NCI-H2196 treated with DMSO at 0.1 percent for 48 hours (cell line): ENCODE measurements around the gene AGAP1.

Experiments
- DNase-seq: peaks from one replicate; lab custom pipeline; 2025; ENCODE audit not compliant: unreplicated experiment; lab: John Stamatoyannopoulos, UW

Gene AGAP1

DNA sequence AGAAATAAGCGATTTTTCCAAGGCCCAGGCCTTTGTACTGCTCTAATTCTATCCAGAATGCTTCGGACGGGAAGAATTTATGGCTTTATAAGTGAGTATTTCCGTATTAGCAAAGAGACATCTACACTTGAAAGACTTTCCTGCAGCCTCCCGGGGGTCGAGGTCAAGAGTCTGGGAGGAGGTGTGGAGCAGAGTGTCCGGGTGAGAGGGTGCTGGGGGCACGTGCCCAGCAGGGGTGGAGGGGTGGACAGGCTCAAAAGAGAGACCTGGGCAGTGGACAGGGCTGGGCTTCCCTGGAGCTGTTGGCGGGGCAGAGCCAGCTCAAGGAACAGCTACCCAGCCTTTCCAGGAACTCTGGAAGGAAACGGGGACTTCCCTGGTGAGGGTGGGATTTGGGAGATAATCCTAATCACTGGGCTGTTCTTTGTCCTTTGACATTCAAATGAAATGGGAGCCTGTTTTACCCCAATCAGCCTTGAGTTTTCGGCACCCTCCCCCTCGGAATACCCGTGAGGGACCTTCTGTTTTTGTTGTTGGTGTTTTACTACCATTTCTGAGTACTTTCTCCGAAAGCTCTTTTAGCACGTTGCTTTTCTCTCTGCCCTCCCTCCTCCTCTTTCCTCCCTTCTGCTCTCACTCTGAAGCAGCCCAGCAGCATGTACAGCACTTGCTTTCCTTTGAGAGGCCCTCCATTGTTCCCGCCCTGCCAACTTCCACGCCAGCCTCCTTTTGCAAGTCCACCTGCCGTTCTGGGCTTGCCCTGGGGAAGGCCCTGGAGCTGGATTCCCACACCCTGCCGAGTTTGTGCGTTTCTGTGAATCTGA, 164.7 kb downstream of the AGAP1 start:
- DNase-seq = no peak

DNA sequence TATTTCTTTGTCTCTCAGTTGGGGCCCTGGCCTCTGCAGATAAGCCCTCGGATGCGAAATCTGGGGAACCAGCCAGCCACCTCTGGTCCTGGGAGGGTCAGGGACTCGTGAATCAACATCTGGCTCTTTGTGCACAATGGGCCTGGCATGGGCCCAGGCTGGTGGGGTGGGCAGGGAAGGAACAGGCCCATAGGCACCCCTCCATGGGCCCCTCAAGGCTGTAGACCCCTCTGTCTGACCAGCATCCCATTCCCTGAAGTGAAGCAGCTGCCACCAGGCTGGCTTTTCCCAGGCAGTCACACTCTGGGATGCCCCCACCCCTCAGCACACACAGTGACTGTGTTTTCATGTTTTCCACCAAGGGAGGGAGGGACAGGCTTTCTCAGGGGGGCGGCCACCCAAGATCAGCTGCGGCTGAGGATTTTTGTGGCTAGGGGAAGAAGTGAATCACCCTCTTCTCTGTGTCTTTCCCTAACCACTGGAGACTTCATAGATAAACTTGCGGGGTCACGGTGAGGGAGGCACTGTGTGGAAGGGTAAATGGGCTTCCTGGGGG, 166.0 kb downstream of the AGAP1 start:
- no peak for DNase-seq

DNA sequence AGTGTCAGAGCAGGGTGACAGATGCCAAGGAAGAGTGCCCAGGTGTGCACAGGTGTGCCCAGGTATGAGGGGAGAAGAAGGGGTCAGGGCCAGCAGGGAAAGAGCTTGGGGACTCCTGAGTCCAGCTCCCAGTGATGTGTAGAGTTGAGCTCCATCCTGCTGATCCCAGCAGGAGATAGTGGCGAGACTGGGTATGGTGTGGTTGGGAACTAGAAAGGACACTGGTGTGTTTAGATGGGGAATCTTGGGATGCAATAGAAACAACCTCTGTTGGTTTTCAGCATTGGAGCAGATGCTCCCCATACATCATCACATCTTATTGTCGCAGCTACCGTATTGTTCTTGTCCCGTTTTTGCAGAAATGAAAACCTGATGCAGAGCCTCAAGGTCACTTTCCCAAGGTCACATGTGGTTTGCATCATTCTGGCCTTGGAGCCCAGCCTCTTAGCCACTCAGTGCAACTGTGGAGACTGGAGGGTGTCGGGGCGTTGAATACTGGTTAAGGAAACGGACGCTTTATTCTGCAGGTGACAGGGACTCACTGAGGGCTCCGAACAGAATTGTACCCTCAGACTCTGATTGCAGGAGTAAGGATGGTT, 166.7 kb downstream of the AGAP1 start:
- no peak for DNase-seq

DNA sequence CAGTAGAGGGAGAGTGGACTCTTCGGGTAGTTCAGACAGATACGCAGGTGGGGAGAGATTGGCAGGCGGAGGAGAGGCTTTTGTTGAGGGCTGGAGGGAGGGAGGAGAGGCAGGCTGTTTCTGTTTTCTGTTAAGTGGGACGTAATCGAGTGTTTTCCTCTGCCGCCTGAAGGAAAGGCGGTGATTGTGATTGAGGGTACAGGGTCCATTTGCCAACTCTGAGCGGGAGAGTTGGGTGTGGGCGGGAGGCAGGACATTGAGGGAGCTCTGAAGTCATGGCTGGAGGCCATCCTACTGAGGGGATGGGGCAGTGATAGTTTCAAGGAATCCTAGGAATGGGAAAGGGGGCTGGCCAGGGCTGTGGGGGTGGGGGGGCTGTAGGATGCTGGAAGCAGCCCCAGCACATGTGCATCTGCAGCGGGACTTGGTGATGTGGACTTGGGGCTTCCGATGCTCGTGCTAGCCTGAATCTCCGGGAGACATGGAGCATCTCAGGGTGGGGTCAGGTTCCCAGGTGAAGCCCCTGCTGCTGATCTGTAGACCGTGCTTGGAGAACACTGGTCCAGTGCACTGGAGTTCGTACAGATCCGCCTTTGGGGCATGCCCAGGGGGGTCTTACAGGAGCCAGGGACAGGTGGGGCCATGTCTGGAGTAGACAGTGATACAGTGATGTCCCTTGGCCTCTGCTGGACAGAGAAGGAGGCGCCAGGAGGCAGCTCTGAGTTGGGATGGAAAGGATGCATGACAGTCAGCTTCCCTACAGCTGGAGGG, 167.5 kb downstream of the AGAP1 start:
- DNase-seq = no peak

DNA sequence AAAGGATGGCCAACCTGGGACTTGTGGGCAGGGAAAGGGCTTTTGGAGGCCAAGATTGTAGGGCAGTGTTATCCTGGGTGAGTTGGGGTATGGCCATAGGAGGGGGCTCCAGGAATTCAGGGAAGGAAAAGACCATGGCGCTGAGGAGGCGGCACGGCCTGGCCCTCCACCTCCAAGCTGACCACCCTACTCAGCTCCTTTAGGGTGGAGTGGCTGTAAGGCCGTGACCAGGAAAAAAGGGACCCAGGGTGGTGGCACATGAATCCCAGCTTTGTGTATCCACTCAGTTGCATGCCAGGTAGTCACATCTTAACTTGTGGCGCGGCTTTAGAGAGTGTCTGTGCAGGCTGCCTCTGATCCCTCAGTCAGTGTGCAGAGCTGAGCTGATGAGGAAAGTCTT, 168.1 kb downstream of the AGAP1 start:
- no peak for DNase-seq

DNA sequence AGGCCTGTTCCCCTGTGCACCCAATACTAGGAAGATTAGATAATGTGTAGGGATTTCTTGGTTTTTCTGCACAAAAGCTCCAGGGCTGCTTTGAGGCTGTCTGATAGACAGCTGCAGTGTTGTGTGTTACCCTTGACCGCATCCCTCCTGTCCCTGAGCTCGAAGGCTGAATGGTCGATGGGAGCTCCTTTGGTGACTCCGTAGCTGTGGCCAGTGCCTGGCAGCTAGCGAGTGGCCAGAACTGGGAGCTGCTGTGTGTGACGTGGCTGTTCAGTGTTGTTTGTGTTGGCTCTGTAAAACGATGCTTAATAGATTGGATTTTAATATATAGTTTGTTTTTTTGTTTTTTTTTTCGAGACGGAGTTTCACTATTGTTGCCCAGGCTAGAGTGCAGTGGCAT, 170.0 kb downstream of the AGAP1 start:
- no peak for DNase-seq

DNA sequence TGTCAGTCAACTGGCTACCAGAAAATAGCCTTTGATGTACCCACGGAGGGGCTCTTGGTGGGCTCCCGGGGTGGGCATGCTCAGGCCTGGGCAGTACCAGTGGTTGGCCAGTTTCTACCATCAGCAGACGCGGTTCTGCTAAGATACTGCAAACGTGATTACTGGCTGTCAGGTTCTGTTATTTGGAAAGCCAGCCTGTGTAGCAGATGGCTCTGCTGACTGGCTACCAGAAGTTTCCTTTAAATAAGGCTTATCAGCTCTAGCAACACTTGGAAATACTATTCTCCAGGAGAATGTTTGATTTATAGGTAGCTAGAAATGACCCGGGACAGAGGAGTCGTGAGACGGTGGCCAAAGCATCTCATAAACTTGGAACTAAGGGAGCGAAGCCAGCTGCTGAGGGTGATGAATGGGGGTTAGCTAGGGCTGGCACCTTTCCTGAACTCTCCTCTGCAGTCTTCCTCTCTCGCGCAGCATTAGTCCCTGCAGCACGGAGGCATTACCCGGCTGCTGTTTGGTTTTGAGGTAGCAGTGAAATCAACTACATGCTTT, 171.9 kb downstream of the AGAP1 start:
- no peak for DNase-seq

DNA sequence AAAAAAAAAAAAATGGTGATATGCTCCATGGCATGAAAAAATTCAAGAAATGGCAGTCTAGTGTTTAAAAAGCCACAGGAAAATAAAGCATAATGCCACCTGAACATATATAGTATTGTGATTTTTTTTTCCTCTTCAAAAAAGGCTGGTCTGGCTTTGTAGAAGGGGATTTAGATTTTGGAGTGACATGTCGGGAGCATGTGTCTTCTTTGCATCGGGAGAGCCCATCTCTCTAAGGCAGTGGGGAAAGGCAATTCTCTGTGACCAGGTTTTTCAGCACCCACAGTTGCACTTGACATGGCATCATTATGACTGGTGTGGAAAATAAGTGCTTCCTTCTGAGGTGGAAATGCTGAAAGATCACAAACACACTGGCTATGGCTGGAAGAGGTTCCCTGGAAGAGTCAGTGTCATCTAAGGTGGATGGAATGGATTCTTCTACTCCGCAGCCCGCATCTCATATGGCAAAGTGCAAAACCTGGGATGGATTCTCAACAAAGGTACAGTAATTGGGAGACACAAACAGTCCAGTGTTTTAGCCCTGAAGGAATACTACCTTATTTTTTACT, 172.5 kb downstream of the AGAP1 start:
- peak; percentile 48 for DNase-seq

DNA sequence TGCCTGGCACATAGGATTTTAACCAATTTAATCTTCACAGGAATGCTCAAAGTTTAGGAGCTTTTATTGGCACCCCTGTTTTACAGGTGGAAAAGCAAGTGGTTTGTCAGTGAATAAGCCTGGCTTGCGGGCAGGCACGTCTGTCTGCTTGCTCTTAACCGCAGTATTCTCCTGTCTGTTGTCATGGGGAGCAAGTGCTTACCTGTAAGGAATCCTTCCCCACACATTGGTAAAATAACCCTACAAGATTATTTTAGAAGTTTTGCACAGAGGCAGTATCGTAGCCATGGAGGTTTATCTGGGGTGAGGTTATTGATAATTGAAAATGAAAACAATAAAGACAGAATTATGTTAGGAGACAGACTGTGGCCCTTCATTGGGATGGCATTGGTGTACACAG, 174.9 kb downstream of the AGAP1 start:
- DNase-seq = no peak

DNA sequence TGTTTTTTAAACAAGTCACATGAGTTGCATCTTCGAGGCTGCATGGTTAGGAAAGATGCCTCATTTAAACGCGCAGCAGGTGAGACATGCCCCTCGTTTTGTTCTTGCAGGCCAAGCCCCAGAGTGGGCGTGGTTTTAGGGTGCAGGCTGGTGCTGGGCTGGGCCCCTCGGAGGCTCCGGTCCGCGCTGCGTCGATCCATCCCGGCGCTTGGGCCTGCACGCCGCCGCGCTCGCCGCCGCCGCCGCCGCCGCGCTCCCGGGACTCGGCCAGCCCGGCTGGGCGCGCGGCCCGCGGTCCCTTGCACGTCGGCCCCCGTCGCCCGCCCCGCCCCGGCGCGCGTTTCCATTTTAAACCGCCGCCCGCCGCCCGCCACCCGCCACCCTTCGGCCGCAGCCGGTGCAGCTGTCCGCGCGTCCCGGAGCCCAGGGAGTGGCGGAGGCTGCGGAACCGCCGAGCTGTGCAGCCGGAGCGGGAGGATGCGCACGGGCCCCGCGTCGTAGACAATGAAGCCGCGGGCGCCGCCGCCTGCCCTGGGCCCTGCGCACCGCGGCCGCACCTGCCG, 175.5 kb downstream of the AGAP1 start:
- peak; percentile 89 for DNase-seq

DNA sequence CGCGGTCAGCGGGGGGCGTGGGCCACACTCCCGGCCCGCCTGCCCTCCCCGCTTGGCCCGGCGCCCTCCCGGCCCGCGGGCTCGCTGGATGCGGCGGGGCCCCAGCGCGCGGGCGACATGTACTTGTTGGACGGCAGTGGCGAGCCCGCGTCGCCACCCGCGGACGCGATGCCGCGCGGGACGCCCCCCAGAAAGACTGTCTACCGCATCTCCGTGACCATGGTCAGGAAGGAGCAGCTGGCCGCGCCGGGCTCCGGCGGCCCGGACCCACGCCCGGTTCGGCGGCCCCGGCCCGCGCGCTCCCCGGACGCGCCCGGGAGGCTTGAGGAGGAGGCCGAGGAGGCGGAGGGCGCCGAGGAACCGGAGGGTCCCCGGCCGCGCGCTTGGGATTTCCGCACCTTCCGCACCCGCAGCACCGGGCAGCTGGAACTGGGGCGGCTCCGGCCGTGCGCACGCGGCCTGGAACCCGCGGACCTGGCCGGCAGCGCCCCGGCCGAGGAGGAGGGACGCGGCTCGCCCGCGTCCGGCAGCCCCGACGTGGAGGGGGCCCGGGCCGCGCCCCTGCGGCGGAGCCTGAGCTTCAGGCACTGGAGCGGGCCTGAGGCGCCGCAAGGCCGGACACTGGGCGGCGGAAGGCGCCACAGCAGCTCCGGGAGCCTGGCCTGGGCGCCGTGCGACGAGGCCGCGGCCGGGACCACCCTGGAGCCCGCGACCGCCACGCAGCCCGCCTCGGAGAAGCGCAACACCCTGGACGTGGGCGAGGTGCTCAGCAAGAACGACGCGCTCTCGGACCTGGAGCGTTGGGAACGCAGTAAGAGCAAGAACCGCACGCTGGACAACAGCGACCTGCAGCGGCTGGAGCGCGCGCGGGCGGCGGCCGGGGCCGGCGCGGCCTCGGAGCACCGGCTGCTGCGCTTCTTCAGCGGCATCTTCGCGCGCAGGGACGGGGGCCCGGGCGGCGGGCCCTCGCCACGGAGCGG, 176.4 kb downstream of the AGAP1 start:
- peak; percentile 39 for DNase-seq

DNA sequence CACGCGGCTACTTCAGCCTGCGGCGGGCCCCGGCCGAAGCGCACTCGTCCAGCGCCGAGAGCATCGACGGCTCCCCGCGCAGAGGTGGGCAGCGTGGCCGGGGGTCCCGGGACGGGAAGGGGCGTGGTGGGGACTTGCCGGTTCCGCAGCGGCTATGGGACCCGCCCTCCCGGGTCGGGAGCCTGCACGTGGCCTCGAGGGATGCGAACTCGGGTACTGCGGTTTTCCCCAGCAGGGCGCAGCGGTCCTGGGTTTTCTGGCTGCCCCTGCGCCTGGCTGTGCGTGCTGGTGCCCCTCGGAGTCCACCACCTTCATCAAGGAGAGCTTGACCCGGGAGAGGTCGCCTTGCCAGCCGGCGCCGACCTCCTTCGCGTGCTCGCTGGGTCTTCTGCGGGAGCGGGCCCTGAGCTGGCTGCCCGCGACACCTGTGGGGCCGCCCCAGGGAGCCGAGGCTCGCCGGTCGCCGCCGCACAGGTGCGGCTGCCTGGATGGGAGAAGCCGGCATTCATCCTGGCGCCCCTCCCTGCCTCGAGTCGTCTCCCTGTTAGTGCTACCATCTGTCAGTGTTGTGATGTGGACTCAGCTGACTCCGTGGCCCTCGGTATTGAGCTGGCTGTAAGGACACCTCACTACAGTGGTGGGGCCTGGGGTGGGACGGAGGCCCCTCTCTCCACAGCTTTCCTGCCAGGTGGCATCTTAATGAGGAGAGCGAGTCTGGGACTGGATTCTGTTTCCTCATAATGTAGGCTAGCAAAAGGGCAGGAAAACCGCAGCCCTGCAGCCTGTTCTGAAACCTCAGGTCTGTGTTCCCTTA, 177.3 kb downstream of the AGAP1 start:
- DNase-seq = no peak

DNA sequence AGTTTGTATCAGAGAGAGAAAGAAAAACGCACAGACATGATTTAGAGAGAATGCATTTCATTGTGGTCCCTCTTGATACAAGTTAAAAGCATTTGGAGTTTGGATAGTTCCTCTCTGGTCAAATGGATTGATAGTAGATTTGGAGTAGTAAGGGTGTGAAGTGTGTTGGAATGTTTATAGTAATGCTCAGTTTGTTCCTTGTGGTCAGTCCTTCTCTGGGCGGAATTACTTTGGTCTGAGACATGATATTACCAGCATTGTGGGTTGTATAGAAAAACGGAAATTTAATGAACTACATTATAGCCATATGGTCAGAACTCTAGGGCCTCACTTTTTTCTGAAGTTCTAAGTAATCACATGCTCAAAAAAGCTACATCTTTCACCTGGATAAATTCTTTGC, 178.9 kb downstream of the AGAP1 start:
- DNase-seq = no peak

DNA sequence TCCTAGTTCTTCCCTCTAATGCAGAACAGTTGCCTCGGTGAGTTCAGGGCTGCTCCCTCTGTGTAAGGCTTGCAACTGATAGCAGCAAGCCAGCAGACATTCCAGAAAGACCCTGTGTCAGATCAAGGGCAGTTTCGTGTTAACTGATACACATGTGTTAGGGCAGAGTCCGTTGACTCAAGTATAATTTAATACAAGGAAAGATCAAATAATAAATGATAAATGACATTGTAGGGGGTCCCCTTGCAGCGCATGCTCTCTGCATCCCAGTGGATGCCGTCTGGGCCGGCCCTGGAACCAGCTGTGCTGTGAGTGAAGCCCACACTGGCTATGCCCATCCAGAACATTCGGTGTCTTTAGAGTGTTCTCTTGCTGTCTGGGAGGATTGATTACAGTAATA, 180.3 kb downstream of the AGAP1 start:
- DNase-seq = no peak

DNA sequence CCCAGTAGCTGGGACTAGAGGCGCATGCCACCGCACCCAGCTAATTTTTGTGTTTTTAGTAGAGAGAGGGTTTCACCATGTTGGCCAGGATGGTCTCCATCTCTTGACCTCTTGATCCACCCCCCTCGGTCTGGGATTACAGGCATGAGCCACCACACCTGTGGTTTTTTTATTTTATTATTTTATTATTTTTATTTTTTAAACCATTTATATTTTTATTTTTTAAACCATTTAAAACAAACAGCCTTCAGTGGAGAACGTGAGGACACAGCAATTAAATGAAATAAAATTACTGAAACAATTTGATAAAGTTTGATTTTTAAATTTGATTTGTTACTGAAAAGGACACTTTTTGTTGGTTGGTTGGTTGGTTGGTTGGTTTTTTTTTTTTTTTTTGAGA, 181.0 kb downstream of the AGAP1 start:
- no peak for DNase-seq

DNA sequence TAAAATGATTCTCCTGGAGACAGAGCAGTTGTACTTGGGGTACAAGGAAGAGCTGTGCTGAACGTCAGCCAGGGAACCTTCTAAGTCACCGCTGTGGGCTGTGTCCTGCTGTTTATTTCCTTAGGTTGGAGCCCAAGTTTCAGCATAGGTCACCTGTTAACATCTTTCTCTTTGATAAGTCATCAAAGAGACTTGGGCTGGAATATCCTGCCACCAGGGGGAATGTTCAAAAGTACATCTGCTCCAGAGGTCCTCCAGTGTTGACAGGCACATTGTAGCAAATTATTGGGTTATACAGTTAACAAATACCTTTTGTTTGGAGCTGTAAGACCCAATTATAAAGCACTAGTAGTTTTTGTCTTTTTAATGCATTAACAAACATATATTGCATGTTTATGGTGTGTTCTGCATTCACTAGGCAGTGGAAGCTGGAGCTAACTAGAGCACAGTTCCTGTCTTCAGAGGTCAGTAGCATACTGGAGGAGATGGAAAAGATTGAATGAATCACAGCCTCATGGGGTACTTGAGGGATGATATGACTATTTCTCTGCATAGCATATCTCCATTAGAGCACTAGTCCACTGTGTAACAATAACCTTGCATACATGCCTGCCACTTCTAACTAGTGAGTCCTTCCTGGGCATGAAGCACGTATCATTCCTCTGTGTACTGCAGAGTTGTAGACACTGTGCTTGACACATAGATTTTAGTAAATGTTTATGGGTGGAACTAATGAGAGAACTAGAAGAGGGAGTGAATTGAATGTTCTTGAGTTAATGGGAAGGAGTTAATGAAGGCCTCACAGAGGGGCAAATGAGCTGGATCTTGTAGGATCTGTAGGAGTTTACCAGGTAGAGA, 182.1 kb downstream of the AGAP1 start:
- DNase-seq = no peak

DNA sequence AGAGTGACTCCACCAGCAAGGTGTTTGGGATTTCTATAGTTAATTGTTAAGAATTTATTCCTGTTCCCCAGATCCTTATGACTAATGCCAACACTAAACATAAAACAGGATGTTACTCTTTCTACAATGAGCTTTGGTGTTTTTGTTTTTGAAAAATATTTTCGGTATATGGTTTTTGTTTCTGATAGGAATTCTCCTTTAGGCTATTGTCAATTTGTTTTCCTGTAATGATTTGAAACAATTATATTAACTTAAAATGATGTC, 182.6 kb downstream of the AGAP1 start:
- DNase-seq = no peak

DNA sequence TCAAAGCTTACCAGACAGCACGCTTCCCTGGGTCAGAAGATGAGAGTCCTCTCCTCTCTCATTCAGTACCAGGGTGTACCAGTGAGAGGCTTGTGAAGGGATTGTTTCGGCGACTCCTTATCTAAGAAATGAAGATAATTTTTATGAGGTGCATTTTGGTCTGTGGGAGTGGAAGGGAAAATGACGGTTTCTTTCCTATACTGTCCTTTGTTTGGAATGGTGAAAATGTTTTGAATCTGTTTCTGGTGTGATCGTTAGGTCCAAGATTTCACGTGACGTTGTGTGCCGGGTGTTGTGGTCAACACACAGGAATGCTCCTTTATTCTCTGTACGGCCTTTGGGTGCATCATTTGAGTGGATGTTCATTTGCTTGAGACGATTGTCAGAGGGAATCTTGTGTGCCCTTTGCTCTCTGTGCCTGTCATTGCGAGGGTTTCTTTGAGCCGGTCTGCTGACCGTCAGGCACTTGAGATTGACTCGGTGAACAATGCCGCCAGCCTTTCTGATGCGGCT, 183.5 kb downstream of the AGAP1 start:
- DNase-seq = no peak
